ENCODE data around the gene KCNE4. TPM values are rescaled to one million over a fixed set of nuclear protein-coding genes. Genes with fewer than 3 reads are reported as not detected.

The KCNE4 gene
- total RNA-seq, 2 donors from 2014 or later = 9.6 to 13.6 TPM

GRCh38 chr2:223008956-223009355 is 43.0 kb upstream of the KCNE4 start:
- Histone ChIP-seq H3K4me1 (ENCODE audit: control insufficient read depth in 1 of 2, low read depth in 2 of 2) (no peaks in the 10 kb centered on the region), H3K36me3 (no peaks in the 10 kb centered on the region), H3K27ac (no peak overlapping the region), H3K4me3 (no peak overlapping the region), H3K9me3 (no peaks in the 10 kb centered on the region), H3K27me3 (replicated peaks; ENCODE audit: insufficient read depth) (no peaks in the 10 kb centered on the region)
- TF ChIP-seq CTCF (IDR thresholded peaks at IDR 0.05) = no peak
- no peak for ATAC-seq (ENCODE audit: insufficient number of reproducible peaks, low FRiP score, low read depth)
- no peak for DNase-seq (ENCODE audit: low spot score)

- TF ChIP-seq CTCF (IDR thresholded peaks at IDR 0.05) = no peak
These were observed 41.3 kb upstream of the KCNE4 start for GRCh38 chr2:223010641-223011040.

GRCh38 chr2:223012291-223012690 is 39.7 kb upstream of the KCNE4 start:
- no peak for ATAC-seq (ENCODE audit: insufficient number of reproducible peaks, low FRiP score, low read depth)
- Histone ChIP-seq H3K27me3 (replicated peaks; ENCODE audit: insufficient read depth) (no peaks in the 10 kb centered on the region), H3K9me3 (no peaks in the 10 kb centered on the region), H3K27ac (no peak overlapping the region), H3K36me3 (no peaks in the 10 kb centered on the region), H3K4me1 (ENCODE audit: control insufficient read depth in 1 of 2, low read depth in 2 of 2) (no peaks in the 10 kb centered on the region), H3K4me3 (no peak overlapping the region)
- no peak for TF ChIP-seq CTCF (IDR thresholded peaks at IDR 0.05)
- DNase-seq (ENCODE audit: low spot score) = no peak

More at GRCh38 chr2:223010641-223011040, 41.3 kb upstream of the KCNE4 start:
- H3K27me3 ChIP-seq (replicated peaks; ENCODE audit: insufficient read depth) = no peaks in the 10 kb centered on the region
- H3K36me3 ChIP-seq = no peaks in the 10 kb centered on the region
- H3K4me3 ChIP-seq = no peak overlapping the region
- DNase-seq (ENCODE audit: low spot score) = no peak
- H3K27ac ChIP-seq = no peak overlapping the region
- no peak for ATAC-seq (ENCODE audit: insufficient number of reproducible peaks, low FRiP score, low read depth)
- no peaks in the 10 kb centered on the region for H3K9me3 ChIP-seq
- H3K4me1 ChIP-seq (ENCODE audit: control insufficient read depth in 1 of 2, low read depth in 2 of 2) = no peaks in the 10 kb centered on the region

GRCh38 chr2:223019390-223019930 is 32.5 kb upstream of the KCNE4 start:
- ATAC-seq (ENCODE audit: insufficient number of reproducible peaks, low FRiP score, low read depth) (no peak), DNase-seq (ENCODE audit: low spot score) (no peak)
- H3K27me3 ChIP-seq (replicated peaks; ENCODE audit: insufficient read depth) = no peaks in the 10 kb centered on the region
- H3K4me3 ChIP-seq = no peak overlapping the region
- H3K9me3 ChIP-seq = no peaks in the 10 kb centered on the region
- no peaks in the 10 kb centered on the region for H3K4me1 ChIP-seq (ENCODE audit: control insufficient read depth in 1 of 2, low read depth in 2 of 2)
- TF ChIP-seq CTCF (IDR thresholded peaks at IDR 0.05) = no peak
- H3K36me3 ChIP-seq = no peaks in the 10 kb centered on the region
- H3K27ac ChIP-seq = no peak overlapping the region

- no peak for TF ChIP-seq CTCF (IDR thresholded peaks at IDR 0.05)
- Histone ChIP-seq H3K9me3 (no peaks in the 10 kb centered on the region), H3K36me3 (no peaks in the 10 kb centered on the region), H3K4me3 (no peak overlapping the region), H3K27ac (no peak overlapping the region), H3K4me1 (ENCODE audit: control insufficient read depth in 1 of 2, low read depth in 2 of 2) (no peaks in the 10 kb centered on the region), H3K27me3 (replicated peaks; ENCODE audit: insufficient read depth) (no peaks in the 10 kb centered on the region)
- DNase-seq (ENCODE audit: low spot score) (no peak), ATAC-seq (ENCODE audit: insufficient number of reproducible peaks, low FRiP score, low read depth) (no peak)
These were observed 31.8 kb upstream of the KCNE4 start for GRCh38 chr2:223019987-223020717.

Measured in thoracic aorta (tissue), 2 donors.